HEK293 (cell line): ENCODE measurements around the gene GATA2.

Experiments used
- CTCF ChIA-PET: fragments of 350-600 bp; formaldehyde crosslinking; extraction: SDS; loops from one replicate; lab custom pipeline; 2021; ENCODE audit warnings: antibody characterized with exemption; lab: Yijun Ruan, JAX
- POLR2A ChIA-PET: fragments of 300-600 bp; formaldehyde crosslinking; extraction: SDS; loops from one replicate; lab custom pipeline; 2020; ENCODE audit warnings: antibody characterized with exemption, inconsistent platforms; lab: Yijun Ruan, JAX
- H3K27ac ChIP-seq: fragments of 200-500 bp; sonication (Bioruptor generic); 2 replicates; pipeline ENCODE4 v1.5.1; 2014; ENCODE audit warnings: low read depth, low read length, control low read depth, inconsistent platforms; ENCODE audit errors: extremely low read depth
- H3K36me3 ChIP-seq, 2 experiments: fragments of 200-500 bp in 1 of 2; sonication (Bioruptor generic) in 1 of 2; 1 replicate in 1 of 2; 2 replicates in 1 of 2; pipeline ENCODE4 v1.5.1; 2014 to 2017; ENCODE audit warnings: inconsistent platforms in 2 of 2, low read length in 2 of 2; ENCODE audit not compliant: control insufficient read depth in 2 of 2, insufficient read depth in 1 of 2
- H3K4me1 ChIP-seq: fragments of 200-500 bp; sonication (Bioruptor generic); 2 replicates; pipeline ENCODE4 v1.5.1; 2014; ENCODE audit warnings: mild to moderate bottlenecking, low read length, inconsistent platforms; ENCODE audit not compliant: control insufficient read depth, insufficient read depth
- H3K4me3 ChIP-seq: 2 replicates; pipeline ENCODE4 v1.5.1; 2011; ENCODE audit warnings: low read depth, mild to moderate bottlenecking, control low read depth, low read length, moderate library complexity
- H3K9me3 ChIP-seq: fragments of 200-500 bp; sonication (Bioruptor generic); 2 replicates; pipeline ENCODE4 v1.5.1; 2014; ENCODE audit warnings: low read depth, low read length, inconsistent platforms; ENCODE audit not compliant: control insufficient read depth, insufficient read depth
- GLIS1 ChIP-seq: fragments of 450-650 bp; formaldehyde crosslinking; IDR thresholded peaks from 2 replicates; pipeline ENCODE4 v1.5.1; 2016; ENCODE audit warnings: missing biosample characterization, missing genetic modification characterization
- GLIS2 ChIP-seq: fragments of 450-650 bp; formaldehyde crosslinking; IDR thresholded peaks from 2 replicates; pipeline ENCODE4 v1.5.1; 2016; ENCODE audit warnings: missing biosample characterization, missing genetic modification characterization
- HOXC10 ChIP-seq: sonication (generic); formaldehyde crosslinking; IDR thresholded peaks from 2 replicates; pipeline ENCODE4 v1.8.1; 2023; ENCODE audit warnings: mild to moderate bottlenecking, missing genetic modification reagents
- MYNN ChIP-seq: fragments of 450-650 bp; formaldehyde crosslinking; IDR thresholded peaks from 2 replicates; pipeline ENCODE4 v1.5.1; 2016; ENCODE audit warnings: missing biosample characterization, missing genetic modification characterization, borderline replicate concordance
- PRDM1 ChIP-seq: fragments of 450-650 bp; formaldehyde crosslinking; IDR thresholded peaks from 2 replicates; pipeline ENCODE4; 2016; ENCODE audit warnings: missing biosample characterization, missing genetic modification characterization
- SCRT2 ChIP-seq: fragments of 450-650 bp; formaldehyde crosslinking; IDR thresholded peaks from 2 replicates; pipeline ENCODE4 v1.5.1; 2016; ENCODE audit warnings: missing biosample characterization, missing genetic modification characterization
- ZFP3 ChIP-seq: fragments of 450-650 bp; formaldehyde crosslinking; IDR thresholded peaks from 2 replicates; pipeline ENCODE4 v1.5.1; 2016; ENCODE audit warnings: low read depth, missing biosample characterization, missing genetic modification characterization
- ZNF2 ChIP-seq: fragments of 450-650 bp; formaldehyde crosslinking; IDR thresholded peaks from 2 replicates; pipeline ENCODE4 v1.5.1; 2016; ENCODE audit warnings: missing biosample characterization, missing genetic modification characterization
- ZNF350 ChIP-seq: fragments of 450-650 bp; formaldehyde crosslinking; IDR thresholded peaks from 2 replicates; pipeline ENCODE4 v1.5.0; 2017; ENCODE audit warnings: missing biosample characterization, mild to moderate bottlenecking, missing genetic modification characterization
- ZNF398 ChIP-seq: fragments of 450-650 bp; formaldehyde crosslinking; IDR thresholded peaks from 2 replicates; pipeline ENCODE4 v1.5.1; 2017; ENCODE audit warnings: missing biosample characterization, missing genetic modification characterization
- ZNF549 ChIP-seq: fragments of 450-650 bp; IDR thresholded peaks from 2 replicates; pipeline ENCODE4 v1.5.1; 2018; ENCODE audit warnings: missing biosample characterization, missing genetic modification characterization, mild to moderate bottlenecking, inconsistent platforms, moderate library complexity
- ZNF585B ChIP-seq: fragments of 450-650 bp; formaldehyde crosslinking; IDR thresholded peaks from 2 replicates; pipeline ENCODE4 v1.5.1; 2016; ENCODE audit warnings: missing biosample characterization, missing genetic modification characterization
- ZNF621 ChIP-seq: fragments of 450-650 bp; formaldehyde crosslinking; IDR thresholded peaks from 2 replicates; pipeline ENCODE4 v1.5.1; 2017; ENCODE audit warnings: missing biosample characterization, missing genetic modification characterization
- ZNF76 ChIP-seq: fragments of 450-650 bp; formaldehyde crosslinking; IDR thresholded peaks from 2 replicates; pipeline ENCODE4; 2016; ENCODE audit warnings: low read depth, missing biosample characterization, missing genetic modification characterization, borderline replicate concordance
- TF ChIP-seq, protein P1 (sequence below): fragments of 450-650 bp; formaldehyde crosslinking; IDR thresholded peaks from 2 replicates; pipeline ENCODE4 v1.5.1; 2016; ENCODE audit warnings: missing biosample characterization, missing genetic modification characterization

GATA2 gene

GRCh38 chr3:128539376-128539775 lies 46.4 kb upstream of the GATA2 start (continued):
- no peak for TF ChIP-seq ZNF398 (tag by site-specific recombination)
- TF ChIP-seq, protein P1, sequence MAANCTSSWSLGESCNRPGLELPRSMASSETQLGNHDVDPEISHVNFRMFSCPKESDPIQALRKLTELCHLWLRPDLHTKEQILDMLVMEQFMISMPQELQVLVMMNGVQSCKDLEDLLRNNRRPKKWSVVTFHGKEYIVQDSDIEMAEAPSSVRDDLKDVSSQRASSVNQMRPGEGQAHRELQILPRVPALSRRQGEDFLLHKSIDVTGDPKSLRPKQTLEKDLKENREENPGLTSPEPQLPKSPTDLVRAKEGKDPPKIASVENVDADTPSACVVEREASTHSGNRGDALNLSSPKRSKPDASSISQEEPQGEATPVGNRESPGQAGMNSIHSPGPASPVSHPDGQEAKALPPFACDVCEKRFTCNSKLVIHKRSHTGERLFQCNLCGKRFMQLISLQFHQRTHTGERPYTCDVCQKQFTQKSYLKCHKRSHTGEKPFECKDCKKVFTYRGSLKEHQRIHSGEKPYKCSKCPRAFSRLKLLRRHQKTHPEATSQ (tag by site-specific recombination): no peak

DNA sequence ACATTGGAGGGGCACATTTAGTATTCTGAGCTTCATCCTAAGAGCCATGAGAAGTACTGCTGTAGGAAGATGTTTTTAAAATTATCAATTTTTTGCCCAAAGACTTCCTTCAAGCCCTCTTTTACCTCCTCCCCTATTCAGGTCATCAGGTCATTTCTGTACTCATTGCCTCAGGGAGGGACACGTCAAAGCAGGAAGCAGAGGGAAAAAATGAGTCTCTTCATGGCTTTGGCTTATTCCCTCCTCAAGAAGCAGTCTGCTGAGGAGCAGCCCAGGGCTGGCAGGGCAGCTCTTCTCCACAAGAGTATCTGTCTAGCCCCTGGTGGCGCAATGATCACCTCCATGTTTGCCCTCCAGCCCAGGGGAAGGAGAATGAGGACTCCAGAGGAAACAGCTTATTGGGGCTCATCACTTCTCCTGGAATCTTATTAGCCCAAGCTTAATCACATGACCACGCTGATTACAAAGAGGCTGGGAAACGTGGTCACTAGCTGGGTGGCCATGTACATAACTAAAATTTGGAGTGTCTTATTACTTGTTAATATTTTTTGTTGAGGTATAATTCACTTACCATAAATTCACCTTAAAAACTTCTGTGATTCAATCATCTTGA lies 44.2 kb upstream of the GATA2 start:
- CTCF ChIA-PET: interaction anchor here (0.6 to 0.9 kb wide), 5 partner anchors 10 to 886 kb away, joined by 3 to 4 read pairs (median 4); no protein-coding TSS in a partner anchor

DNA sequence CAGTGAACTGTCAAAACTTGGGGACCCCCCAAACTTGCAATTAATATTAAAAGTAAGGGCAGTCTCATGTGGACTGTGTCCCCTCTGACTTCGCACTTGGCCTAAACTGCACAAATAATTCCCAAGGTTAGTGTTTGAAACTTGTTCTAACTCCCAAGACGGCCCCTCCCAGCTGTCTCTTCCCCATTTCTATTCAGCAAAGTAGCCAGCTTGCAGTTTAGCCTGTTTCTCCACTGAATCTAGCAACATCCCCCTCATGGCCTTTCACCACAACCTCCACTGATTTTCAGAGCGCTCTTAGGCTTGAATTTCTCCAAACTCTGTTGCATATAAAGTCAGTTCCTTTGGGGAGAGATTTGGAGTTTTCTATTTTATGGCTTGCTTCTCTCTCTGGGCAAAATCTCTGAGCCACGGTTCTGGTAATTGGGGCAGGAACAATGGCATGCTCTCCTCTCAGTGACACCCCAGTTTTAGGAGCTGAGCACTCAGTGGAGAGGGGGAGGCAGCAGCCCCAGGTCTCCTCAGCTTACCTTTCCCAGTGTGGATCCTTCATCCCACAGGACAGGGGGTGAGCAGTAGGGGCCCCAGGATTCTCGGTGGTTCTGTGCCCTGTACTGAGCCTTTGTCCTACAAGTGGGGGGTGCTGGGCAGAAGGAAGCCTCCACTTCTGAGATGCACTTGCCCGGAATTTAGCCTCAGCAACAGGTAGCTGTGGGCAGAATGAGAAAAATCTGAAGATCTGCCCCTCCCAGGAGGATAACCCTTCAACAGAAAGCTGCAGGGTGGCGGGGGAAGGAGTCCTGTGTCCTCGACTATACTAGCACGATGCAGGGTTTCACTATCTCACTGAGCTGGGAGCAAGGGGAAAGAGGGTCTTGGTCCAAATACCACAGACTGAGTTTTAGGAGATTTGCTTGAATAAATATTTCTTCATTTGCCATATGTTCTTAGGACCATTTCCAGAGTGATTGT lies 39.3 kb upstream of the GATA2 start:
- H3K27ac ChIP-seq: no peak overlapping the region
- H3K9me3 ChIP-seq: no peaks in the 10 kb centered on the region
- H3K4me3 ChIP-seq: no peak overlapping the region
- TF ChIP-seq SCRT2 (tag by site-specific recombination) (peak; percentile 73), ZNF585B (tag by site-specific recombination) (no peak)
- no peaks in the 10 kb centered on the region for H3K36me3 ChIP-seq
- ChIA-PET POLR2A (no interaction called here), CTCF (interaction anchor here (0.6 to 0.7 kb wide), 2 partner anchors 225 to 377 kb away, joined by 3 to 4 read pairs; no protein-coding TSS in a partner anchor)
- H3K4me1 ChIP-seq: no peaks in the 10 kb centered on the region

More for the DNA sequence above, 44.2 kb upstream of the GATA2 start:
- Histone ChIP-seq H3K27ac (no peak overlapping the region), H3K9me3 (no peaks in the 10 kb centered on the region), H3K4me3 (no peak overlapping the region), H3K4me1 (no peaks in the 10 kb centered on the region), H3K36me3 (no peaks in the 10 kb centered on the region)
- POLR2A ChIA-PET: no interaction called here
- TF ChIP-seq PRDM1 (tag by site-specific recombination) (no peak), ZFP3 (tag by site-specific recombination) (no peak), GLIS2 (tag by site-specific recombination) (no peak), ZNF549 (no peak), HOXC10 (CRISPR knock-in tag) (no peak), MYNN (no peak)

DNA sequence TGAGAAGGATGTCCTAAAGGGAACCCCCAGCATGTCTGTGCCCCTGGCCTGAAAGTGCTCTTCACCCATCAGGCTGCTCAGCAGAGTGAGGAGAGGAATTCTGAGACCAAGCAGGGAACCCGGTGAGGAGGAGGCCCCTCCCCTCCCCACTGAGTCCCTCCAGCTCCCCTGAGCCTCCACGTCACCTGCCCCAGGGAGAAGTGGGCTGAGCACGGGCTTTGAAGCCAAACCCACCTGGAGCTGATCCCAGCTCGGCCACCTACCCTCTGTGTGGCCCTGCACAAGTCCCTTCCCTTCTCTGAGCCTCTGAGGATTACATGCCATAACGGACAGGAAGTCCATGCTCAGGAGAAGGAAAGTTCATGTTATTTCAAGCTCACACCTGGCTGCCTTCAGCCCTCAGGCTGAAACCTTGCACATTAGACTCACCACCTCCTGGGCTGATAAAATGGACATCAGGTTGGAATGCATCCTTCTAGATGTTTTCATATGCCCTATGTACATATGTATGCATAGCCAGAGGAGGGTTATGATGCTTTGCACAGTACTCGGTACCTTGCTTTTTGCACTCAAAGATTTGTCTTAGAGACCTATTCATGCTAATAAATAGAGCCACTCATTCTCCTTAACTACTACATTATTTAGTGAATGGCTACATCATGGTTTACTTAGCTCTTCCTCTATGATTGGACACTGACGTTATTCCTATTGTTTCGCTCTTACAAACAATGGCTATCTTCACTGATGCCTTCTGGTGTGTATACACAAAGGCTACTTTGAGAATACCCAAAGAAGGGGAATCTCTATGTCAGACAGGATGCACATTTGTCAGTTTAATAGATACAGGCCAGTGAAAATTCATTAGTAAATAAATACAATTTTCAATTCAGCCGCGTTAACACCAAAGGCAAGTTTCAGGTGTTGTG lies 31.6 kb upstream of the GATA2 start:
- no peak overlapping the region for H3K27ac ChIP-seq
- ChIA-PET CTCF (interaction anchor here (1.1 kb wide), 1 partner anchor 93 kb away, joined by 4 read pairs; no protein-coding TSS in a partner anchor), POLR2A (interaction anchor here (0.7 kb wide), 1 partner anchor 57 kb away, joined by 3 read pairs; no protein-coding TSS in a partner anchor)
- H3K4me1 ChIP-seq: no peaks in the 10 kb centered on the region
- no peak overlapping the region for H3K4me3 ChIP-seq
- TF ChIP-seq ZNF621 (tag by site-specific recombination): no peak
- no peak for TF ChIP-seq ZNF350 (tag by site-specific recombination)
- TF ChIP-seq ZNF2 (tag by site-specific recombination): no peak
- no peak for TF ChIP-seq GLIS1 (tag by site-specific recombination)
- TF ChIP-seq ZNF76 (tag by site-specific recombination): no peak
- H3K36me3 ChIP-seq: no peaks in the 10 kb centered on the region
- H3K9me3 ChIP-seq: no peaks in the 10 kb centered on the region
